ENCODE results near the gene FAM240A.
"Not testable (repeated sequence)": the region's sequence is repeated elsewhere in the genome, so short reads cannot be mapped to it uniquely, and the experiment has no call there.

FAM240A gene

GRCh38 chr3:46587268-46587667 lies 25.1 kb upstream of the FAM240A start:
- not testable (repeated sequence) for DNase-seq

GRCh38 chr3:46593274-46593862 lies 19.0 kb upstream of the FAM240A start:
- no peak for DNase-seq

- no peak for DNase-seq
These were observed 18.3 kb upstream of the FAM240A start for GRCh38 chr3:46593979-46594378.

DNA sequence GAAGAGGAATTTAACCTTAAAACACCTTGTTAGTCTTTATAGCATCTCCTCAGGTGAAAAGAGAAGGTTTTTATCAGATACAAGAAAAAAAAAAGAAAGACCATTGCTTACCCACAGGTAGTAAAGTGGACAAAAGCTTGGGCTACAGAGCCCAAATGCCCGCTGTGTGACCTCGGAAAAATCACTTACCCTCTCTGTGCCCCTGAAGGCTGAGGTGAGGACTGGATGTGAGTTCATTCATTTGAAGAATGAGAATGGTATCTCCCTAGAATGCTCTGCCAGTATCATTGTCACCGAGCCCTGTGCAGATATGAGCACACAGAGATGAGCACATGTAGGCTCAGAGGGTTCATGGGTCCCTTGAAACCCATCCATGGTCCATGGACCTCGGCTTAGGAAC lies 17.6 kb upstream of the FAM240A start:
- DNase-seq: no peak

GRCh38 chr3:46595819-46596314 lies 16.5 kb upstream of the FAM240A start:
- no peak for DNase-seq

GRCh38 chr3:46599590-46599989 lies 12.7 kb upstream of the FAM240A start:
- no peak for DNase-seq

GRCh38 chr3:46603446-46604046 lies 8.8 kb upstream of the FAM240A start:
- no peak for DNase-seq

GRCh38 chr3:46604127-46604526 lies 8.2 kb upstream of the FAM240A start:
- no peak for DNase-seq

DNA sequence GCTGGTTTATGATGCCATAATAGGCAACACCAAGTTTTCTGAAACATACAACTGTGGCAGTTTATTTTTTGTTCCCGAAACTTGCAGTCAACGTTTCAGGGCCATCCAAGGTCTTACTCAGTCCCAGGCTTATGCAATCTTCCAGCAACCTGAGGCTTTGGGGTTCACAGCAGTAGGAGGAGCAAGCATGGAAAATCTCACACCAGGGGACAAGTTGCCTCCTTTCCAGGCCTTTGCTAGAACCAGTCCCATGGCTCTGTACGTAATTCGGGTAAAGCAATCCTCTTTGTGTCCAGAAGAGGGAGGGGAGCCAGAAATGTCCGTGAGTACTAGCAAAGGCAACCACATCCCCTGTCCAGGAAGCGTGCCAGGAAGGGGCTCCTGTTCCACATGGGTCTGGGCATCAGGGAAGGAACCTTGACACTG lies 4.7 kb upstream of the FAM240A start:
- no peak for DNase-seq

DNA sequence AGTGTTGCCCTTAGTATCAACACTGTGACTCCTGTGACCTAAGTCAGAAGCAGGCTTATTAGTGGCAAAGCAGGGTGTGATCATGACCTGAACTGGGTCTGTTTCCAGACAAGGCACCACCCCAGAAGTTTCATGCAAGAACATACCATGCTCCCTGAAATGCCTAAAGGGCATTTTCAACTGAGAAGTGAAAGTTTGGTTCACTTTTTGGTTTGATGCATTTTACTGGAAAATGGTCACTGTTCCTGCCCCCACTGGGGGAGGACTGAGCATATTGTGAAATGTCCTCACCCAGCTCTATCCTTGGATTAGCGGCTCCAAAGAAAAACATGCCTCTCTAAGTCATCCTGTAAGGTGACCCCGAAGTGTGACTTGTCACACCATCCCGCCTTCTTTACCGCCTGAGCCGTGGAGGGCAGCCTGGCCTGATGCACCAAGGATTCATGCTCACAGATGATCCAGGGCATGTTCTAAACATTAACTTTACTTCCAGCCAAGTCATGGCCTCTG lies 3.1 kb upstream of the FAM240A start:
- no peak for DNase-seq

GRCh38 chr3:46609944-46610722 lies 2.2 kb upstream of the FAM240A start:
- DNase-seq: no peak

- no peak for DNase-seq
These were observed 1.1 kb downstream of the FAM240A start for GRCh38 chr3:46613313-46614005.

GRCh38 chr3:46614431-46614830 lies 2.1 kb downstream of the FAM240A start:
- no peak for DNase-seq

DNA sequence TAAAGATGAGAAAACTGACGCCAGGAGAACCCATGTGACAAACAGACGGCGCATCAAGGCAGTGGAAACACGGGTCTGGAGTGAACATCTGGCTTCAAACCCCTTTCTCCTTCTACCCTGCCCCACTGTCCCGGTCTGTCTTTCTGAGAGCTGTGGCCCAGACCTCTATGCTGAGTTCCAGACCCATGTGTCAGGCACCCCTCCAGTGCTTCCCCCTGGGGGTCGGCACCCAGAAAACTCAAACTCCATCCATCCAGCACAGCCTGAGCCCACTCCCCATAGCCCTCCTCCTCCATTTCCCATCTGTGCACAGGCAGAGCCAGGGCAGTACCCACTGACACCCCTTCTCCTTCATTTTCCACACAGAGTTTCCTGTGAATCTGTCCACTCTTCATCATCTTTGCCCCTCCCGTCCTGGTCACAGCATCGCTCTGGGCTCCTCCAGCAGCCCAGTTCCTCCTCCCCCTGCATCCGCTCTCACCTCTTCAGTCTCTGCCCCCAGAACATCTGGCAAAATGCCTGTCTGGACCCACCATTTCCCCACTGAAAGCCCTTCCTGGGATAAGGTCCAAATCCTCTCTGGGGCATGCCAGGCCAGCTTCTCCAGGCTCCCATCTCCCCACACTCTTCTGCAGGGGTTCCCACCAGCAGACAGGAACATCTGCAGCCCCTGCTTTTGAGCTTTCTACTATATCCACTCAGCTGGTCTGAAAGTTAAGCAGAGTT lies 2.9 kb downstream of the FAM240A start:
- DNase-seq: no peak

- DNase-seq: no peak
These were observed 3.7 kb downstream of the FAM240A start for GRCh38 chr3:46615976-46616375.

DNA sequence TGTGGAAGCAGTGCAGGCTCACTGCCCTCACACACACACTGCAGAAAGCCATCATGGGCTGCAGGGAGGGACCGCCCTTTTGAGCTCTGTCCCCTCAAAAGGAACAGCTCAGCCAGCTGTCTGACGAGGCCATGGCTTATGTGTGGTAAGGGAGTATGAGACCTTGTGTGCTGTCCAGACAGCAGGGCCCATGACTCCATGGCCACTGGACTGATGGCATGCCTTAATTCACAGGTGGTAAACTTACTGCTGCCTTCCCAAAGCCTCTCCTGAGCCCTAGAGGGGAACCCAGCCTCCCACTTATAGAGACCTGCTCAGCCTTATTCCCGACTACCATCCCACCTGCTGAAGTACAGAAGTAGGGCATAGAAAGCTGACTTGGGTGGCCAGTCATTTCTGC lies 5.6 kb downstream of the FAM240A start:
- no peak for DNase-seq

DNA sequence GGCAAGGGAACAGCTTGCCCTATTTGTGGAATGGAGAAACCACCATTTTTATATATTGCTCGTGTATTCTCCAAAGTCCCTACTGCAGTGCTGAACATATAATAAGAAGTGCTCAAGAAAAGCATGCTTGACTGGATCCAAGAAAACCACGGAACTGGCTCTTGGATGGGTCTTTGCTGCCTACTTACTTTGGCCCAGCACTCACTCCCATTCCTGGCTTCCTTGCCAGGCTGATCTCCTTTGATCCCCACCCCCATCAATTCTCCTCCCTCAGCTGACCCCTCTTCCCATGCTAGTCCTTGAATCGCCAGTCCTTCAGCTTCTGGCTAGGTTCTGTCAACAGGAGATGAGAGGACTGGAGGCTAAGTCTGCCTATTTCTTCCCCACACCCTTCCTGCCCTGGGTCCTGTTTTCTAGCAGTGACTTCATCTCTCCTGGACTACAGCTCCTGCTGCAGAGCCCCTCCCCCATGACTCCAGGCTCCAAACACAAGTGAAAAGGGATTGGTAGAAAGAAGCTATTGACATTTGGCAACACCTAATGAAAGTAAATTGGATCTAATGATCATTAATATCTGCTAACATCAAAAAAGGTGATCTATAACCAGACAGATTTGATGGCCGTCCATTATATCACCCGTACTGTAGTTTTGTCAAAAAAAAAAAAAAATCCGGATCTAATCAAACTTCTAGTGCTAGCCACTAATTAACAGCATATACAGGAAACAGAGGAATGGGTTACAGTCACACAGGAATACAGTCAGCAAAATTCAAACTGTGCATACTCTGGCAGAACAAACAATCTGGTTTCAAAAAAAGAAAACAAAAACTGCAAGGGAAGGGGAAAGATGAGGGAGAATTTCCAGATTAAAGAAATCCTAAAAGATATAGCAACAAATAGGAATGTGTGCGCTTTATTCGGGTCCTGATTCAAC lies 7.8 kb downstream of the FAM240A start:
- no peak for DNase-seq

- no peak for DNase-seq
These were observed 12.2 kb downstream of the FAM240A start for GRCh38 chr3:46624533-46624932.

DNA sequence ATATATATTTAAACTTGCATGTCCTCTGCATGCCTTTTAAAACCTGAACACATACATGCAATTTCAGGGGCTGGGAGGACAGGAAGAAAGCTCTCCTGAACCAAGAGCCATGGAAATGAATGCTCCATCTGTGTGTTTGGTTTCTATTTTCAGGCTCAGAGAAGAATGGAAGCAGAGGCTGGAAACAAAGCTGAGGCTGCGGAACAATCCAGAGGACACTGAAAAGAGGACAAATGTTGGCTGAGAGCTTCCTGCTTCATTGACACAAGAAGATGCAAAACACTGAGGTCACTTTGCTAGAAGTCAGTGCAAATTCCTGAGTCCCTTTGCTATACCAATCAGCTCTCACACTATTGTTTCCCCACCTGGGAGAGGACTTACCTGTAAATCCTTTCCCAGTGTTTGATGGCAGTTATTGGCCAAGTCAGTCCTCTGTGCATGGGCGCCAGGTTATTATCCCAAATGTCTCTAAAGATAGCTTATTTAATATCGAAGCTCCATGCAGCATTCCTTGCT lies 12.7 kb downstream of the FAM240A start:
- DNase-seq: no peak

DNA sequence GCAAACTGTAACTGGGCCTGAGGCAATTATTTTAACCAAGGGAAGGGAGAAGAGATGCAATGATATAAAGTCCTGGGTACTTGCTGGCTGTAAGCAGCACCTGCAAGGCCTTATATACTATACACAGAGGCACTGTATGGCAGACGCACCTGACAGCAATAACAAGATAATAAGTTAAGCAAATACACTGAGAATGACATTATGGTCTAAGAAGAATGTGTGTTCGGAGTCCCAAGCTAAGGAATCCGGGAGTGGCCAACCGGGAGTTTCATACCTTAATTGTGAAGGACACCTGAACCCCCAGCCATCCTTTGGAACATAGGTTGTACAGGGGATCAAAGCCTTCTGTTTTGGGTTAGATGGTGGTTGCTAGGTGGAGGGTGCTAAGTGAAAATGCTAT lies 13.7 kb downstream of the FAM240A start:
- DNase-seq: no peak

DNA sequence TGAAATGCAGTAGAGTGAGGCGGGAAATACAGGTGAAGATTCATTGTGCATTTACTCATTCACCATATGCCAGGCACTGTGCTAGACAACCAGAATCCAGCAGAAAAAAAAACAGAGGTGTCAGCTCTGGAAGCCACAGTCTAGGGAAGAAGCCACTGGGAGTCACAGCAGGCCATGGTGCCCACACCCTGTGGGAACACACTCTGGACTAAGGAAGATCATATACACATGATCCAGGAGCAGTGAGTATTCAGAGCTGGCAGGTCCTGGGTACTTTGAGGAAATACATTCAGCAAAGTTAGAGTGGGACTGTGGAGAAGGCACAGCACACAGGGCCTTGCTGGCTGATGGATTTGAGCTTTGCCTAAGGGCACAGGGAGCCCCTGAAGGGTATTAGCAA lies 14.8 kb downstream of the FAM240A start:
- DNase-seq: no peak
